T-helper 9 cell (primary cell): ENCODE measurements around the gene HIGD1A.

ENCODE experiments used
- DNase-seq: peaks from one replicate; pipeline ENCODE4 v3.0.0-alpha.2; 2020
- total RNA-seq, 2 donors: gene quantifications; one replicate each; lab custom pipeline; 2026; lab: John Stamatoyannopoulos, UW

Gene HIGD1A
- total RNA-seq, result 8.9 to 18.2 reads per million in 2 donors

- peak; percentile 89 for DNase-seq
Measured at GRCh38 chr3:42804106-42804830, at the start of gene HIGD1A. TSS of gene HIGD1A (minus strand) at chr3:42804490. CDS start at chr3:42794253, 10,237 bp downstream.

DNA sequence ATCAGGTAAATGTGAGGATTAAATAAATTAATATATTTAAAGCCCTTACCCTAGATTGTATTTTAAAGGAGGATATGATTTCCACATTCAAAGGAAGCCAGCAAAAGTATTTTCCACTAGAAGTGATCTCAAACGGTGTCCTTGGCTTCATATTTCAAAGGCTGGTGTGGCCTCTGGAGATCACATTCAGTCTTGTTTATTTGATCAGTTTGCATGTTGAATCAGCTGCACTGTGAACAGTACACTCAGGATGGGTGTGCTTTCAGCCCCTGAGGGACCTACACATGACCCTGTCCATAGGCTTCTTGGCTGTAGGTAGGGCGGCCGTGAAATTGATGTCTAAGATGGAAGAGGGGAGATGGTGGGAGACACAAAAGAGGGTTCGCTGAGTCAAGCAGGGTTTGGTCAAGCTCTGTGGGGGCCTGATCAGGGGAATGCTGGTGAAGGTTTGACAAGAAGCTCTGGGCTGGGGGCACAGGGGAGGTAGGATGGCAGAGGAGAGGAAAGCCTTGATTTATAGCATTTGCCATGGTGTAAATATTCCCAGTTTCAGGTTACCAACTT, 49.5 kb upstream of the HIGD1A start:
- no peak for DNase-seq

DNA sequence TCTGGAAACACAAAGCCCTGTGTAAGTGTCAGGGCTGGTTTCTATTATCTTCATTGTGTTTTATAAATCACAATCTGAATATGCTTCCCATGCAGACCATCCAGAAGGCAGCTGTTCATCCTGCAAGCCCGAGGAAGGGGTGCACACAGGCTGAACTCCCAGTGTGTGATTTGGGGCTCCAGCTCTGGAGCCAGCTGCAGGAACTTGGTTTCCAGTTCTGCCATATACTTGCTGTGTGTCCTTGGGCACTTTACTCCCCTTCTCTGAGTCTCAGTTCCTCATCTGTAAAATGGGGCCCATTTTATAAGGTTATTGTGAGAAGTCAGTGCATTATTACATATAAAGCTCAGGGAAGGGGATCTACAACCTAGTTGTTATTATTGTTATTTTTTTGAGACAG, 48.8 kb upstream of the HIGD1A start:
- DNase-seq, result no peak

DNA sequence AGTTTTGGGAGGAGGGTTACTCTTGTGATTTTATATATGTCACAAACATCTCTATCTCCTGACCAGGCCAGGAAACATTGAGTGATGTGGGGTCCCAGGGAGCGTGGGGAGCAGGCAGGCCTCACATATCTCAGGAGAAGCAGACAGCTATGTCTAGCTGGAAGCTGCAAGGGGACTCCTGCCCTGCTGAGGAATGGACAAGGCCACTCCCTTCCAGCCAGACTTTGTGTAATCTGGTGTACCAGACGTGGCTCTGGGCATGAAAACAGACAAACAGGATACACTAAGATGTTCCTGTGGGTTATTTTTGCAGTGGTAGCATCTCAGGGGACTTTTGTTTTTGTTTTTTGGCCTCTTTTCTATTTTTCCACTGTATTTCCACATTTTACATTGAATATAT, 48.2 kb upstream of the HIGD1A start:
- no peak for DNase-seq

DNA sequence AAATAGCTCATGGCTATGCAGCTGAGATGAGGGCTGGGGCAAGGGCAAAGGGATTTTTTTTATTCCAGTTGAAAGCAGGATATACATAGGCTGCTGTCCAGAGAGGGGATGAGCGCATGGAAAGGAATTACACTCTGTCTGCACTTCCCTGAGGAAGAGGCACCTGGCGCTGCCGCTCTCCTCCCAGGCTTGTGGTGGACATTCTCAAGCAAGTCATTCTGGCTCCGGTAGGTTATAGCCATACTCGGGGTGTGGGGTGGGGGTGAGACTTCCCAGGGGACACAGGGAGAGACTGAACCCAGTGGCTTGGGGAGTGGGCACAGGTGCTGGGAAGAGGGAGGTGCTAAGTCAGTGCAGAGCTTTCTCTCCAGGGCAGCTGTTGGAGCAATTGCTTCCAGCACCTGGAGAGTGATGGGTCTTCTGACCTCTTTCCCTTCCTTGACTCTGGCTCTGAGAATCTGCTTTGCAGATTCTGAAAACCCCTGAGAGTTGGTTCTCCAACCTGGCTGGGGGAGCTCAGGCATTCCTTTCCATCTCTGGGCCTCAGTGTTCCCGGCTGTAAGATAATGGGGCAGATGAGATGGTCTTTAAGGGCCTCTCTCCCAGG, 47.0 kb upstream of the HIGD1A start:
- DNase-seq, result no peak

- no peak for DNase-seq
Measured at GRCh38 chr3:42850263-42850662, 46.0 kb upstream of the HIGD1A start.

DNA sequence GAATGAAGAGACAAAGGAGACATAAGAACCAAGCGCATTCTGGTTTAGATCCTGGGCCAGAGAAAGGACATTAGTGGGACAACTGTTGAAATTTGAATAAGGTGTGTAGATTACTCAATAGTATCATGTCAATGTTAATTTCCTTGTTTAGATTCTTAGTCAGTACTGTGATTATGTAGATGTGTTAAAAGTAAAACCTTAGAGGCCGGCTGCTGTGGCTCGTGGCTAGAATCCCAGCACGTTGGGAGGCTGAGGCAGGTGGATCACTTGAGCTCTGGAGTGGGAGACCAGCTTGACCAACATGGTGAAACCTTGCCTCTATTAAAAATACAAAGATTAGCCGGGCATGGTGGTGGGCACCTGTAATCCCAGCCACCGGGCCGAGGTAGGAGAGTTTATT, 44.7 kb upstream of the HIGD1A start:
- no peak for DNase-seq

- DNase-seq, result no peak
Measured at GRCh38 chr3:42847731-42848130, 43.4 kb upstream of the HIGD1A start.

DNA sequence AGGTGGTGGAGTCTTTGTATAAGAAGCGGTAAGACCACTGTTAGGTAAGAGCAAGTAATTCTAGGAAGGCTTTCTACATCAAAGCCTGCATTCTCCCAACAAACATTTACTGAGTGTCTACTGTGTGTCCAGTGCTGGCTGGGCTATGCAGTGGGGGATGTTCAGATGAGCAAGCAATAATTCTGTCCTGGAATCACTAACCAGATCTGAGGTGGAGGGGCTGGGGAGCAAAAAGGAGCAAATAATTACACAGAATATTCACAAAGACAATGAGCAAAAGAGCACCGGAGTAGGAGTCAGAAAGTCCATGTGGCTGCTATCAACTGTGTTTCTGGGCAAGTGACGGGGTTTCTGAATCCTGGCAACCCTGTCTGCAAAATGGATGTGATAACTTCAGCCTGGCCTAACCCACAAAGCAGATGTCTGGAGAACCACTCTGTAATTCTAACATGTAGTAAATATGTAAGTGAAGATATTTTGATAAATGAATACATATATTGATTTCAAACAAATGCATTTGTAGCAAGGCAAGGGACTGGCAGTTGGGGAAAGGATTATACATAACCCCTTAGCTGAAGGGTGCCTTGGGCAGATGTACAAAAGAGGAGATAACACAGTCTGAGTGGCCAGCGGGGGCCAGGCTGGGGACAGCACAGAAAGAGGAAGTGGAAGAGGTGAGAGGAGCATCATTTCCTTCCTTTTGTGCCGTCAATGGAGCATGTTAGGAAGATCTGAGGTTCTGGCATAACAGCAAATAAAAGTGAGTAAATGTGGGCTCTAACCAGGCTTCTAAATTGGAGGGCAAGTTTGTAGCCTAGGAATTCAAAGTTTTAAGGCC, 42.6 kb upstream of the HIGD1A start:
- DNase-seq, result no peak

DNA sequence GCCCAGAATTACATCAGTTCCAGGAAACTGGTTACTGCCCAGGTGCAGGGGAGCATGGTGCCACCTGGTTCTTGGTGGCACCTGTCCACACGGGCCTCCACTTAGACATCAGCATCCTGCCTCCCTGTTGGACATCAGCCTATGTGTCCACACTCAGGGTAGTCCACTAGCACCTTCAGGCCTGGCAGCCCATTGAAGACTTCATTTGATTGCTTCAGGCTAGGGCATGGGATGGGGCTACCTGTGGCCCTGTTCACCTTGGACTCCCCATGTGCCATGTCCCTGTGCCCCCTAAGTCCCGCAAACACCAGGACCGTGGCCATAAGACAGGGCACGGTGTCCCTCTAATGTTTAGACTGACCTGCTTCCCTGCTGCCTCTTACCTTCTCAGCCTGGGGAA, 40.5 kb upstream of the HIGD1A start:
- DNase-seq, result no peak

- no peak for DNase-seq
Measured at GRCh38 chr3:42844412-42844713, 40.1 kb upstream of the HIGD1A start.

GRCh38 chr3:42843713-42844411, 39.6 kb upstream of the HIGD1A start:
- DNase-seq, result no peak

GRCh38 chr3:42841332-42841731, 37.0 kb upstream of the HIGD1A start:
- no peak for DNase-seq

- DNase-seq, result no peak
Measured at GRCh38 chr3:42839616-42840015, 35.3 kb upstream of the HIGD1A start.

- DNase-seq, result no peak
Measured at GRCh38 chr3:42838571-42838970, 34.3 kb upstream of the HIGD1A start.

DNA sequence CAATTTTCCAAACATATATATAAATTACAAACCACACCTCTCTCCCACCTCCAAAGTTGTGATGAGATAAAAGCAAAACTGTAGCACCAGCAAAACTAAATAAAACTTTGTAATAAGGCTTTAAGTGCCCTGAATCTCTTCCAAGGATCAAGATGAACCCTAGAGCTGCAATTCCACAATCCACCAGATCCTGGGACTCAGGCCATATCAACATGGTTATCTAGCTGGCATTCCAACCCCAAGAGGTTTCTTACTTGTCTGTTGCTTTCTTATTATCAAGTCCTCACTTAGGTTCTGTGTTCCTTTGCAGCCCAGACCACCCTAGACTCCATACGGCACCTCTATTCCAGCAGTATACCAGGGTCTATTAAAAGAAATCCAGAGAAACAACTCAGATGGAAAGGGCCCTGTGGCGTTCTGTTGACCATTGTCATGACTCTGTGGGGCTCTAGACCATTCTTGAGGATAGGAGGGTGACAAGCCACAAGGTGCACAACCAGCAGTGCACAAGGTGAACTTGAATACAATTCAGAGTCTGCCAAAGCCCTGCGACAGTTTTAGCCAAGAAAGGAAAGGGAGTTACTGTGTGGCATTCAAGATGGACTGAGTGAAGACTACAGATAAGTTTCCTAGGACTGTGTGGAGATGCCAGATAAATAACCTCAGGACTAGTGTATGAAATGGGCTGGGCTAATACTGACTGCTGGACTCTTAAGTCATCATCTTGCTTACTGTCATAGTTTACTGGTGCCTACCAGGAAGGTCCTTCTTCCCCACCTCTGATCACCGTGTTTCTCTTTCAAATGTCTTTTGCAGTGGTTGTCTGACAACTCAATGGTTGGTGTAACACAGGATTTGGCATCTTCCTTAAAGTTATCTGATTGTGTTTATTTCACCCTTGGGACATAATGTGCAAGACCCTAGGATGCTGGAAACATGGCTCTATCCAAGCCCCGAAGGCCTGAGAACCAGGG, 32.1 kb upstream of the HIGD1A start:
- DNase-seq, result no peak

- DNase-seq, result peak; percentile 69
Measured at GRCh38 chr3:42831321-42831713, 27.0 kb upstream of the HIGD1A start.

DNA sequence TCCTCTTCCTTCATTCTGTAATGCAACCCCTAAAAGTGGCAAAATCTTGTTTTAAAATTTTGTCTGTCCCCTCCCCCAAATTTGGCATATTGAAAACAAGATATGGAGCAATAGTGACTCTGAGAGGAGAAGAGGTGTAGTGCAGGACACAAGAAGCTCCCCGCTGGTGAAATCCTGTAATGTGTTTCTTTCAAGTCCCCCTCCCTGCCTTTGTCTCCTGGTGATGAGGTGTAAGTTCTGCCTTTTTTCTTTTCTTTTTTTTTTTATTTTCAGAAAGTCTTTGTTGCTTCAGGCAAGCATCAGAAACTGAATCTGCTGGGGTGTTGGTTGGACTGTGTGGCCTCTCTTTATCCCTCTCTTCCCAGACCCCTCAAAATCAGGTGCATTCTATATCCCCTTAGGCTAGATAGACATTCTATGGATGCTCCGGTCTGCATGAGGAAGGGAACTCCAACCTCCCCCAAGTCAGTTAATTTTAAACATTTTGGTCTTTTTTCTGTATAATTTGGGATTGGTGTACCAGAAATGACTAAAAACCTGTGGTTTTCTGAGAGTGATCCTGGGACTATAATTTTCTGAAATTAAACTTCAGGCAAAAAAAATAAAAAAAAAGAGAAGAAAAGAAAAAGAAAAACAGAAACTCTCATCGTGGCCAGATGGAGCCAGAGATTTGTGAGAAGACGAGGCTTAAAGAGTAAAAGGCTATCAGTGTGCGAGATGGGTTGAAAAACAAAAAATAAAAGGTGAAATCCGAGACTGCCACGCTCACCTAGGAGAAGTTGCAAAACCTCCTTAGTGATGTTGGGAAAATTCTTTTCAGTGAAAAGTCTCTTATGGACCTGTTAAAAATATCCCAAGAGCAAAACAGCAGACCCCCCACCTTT, 26.4 kb upstream of the HIGD1A start:
- no peak for DNase-seq

DNA sequence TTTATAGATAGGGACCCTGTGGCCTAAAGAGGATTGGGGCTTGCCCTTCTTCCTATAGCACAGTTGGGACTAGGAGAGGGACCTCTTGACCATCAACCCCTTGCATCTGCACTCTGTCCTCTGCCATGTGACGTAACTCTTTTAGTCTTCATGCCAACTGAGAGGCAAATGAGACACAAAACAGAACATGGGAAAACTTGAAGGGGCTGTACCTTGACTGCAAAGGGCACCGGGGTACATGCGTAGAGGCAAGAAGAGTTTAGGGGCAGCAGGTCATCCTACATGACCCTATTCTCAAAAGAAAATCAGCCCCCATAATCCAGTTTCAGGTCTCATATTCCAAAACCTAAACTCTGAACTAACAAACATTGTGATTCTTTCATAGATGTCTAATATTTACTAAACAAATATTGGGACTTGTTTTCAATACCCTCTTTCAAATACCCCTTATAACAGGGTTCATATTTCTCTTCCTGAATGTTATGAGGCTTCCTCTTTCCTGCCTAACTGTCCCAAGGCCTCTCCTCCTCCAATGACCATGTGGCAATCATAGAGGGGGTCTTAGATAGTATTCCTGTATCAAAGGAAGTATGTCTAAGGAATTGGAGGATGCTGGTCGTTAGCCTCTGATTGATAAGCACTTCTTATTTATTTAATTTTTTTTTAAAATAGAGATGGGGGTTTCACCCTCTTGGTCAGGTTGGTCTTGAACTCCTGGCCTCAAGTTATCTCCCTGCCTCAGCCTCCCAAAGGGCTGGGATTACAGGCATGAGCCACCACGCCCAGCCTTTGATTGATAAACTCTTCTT, 25.5 kb upstream of the HIGD1A start:
- no peak for DNase-seq
